Measurements from ENCODE around the gene NECAP2.

GRCh38 chr1:16451841-16452528 is 11.5 kb downstream of the NECAP2 start:
- TF ChIP-seq CTCF (IDR thresholded peaks at IDR 0.05): no peak
- TF ChIP-seq EZH2 (IDR thresholded peaks at IDR 0.05): no peak

Measured in neural progenitor cell (in vitro differentiated cells).